ENCODE measurements around the gene CHMP3.

Gene CHMP3

DNA sequence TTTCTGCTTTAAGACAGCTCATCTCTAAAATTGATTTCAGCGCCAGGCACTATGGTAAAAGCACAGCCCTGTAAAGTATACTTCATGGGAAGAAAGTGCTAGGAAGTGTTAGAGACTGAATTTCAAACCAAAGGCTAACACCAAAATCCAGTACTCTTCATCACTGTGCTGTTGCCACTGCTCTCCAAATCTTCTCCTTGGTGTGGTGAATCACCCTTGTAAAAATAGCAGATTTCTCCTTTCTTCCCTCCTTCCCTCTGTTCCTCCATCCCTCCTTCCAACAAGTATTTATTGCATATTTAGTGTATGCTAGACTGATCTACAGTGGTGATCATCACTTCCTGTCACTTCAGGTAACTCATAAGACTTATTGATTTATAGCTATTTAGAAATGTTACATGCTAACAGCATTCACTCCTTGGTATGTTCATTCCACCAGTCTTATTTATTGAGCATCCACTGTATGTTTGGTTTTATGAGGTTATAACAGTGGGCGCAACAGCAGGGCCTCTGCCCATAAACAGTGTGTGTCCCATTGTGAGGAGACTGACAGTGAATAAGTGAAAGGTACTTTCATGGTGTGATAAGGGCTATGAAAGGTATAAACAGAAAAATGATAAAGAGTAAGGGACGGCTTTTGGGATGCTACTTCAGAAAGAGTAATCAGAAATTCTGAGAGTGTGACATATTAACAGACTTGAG, 102.0 kb downstream of the CHMP3 start:
- DNase-seq: no peak

DNA sequence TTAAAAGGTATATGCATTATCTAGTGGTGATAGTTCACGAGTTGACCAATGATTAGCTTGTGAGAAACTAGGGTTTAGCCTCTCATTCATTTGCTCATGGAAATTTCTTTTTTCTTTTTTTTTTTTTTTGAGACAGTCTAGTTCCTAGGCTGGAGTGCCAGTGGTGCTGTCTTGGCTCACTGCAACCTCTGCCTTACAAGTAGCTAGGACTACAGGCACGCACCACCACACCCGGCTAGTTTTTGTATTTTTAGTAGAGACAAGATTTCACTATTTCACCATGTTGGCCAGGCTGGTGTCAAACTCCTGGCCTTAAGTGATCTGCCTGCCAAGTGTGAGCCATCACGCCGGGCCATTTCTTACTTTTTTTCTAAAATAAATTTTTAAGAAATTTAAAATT, 108.1 kb downstream of the CHMP3 start:
- DNase-seq: no peak

DNA sequence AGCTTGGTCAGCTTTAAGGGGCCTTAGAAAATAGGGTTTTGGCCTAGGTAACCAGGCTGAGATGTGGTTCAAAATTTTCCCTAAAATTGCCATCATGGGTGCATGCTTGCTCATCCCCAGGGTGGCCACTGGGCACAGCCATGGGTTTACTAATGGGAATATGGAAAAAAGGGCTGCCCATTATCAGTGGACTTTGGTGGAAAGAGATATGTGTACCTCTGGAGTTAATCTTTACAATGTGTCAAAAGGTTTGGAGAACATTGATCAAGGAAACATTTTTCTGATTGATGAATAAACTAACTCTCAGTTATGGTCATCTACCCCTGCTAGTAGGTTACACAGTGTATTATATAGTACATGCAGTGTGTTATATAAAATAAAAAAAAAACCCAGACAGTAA, 109.0 kb downstream of the CHMP3 start:
- no peak for DNase-seq

DNA sequence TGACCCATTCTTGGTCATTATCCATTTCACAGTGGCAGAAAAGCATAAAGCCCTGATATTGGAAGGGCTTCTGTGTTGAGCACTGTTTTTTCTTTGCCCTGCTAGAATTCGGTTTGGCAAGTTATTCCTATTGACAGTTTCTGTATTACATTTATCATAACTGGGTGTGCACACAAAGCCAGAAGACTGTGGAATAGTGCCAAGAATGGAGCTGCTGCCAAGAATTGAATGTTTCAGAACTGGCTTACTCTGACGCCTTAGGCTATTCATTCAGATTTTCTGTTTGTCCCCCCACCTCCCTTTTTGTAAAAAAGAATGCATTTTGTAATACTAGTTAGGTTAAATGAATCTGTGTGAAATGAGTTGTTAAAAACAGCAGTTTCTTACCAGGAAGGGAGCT, 109.4 kb downstream of the CHMP3 start:
- no peak for DNase-seq
